Thyroid gland (tissue), 4 donors: ENCODE results near the gene KCNAB1. TPM values are rescaled to one million over a fixed set of nuclear protein-coding genes. Genes with fewer than 3 reads are reported as not detected.

Source experiments
- DNase-seq, 2 donors: peaks; one replicate each; pipeline ENCODE4 v3.0.0-alpha.2; 2019
- H3K27ac ChIP-seq, 3 donors: fragments of 200-600 bp; sonication (generic); 1 replicate in 2 of 3; 2 replicates in 1 of 3; pipeline ENCODE4 v1.5.1; 2016 to 2019; ENCODE audit warnings: mild to moderate bottlenecking in 1 of 3, moderate library complexity in 1 of 3
- H3K27me3 ChIP-seq: fragments of 200-600 bp; sonication (generic); one replicate; pipeline ENCODE4 v1.5.1; 2019
- H3K36me3 ChIP-seq, 2 donors: fragments of 200-600 bp; sonication (generic); one replicate each; pipeline ENCODE4 v1.5.1; 2016 to 2019
- H3K4me1 ChIP-seq, 2 donors: fragments of 200-600 bp; sonication (generic); one replicate each; pipeline ENCODE4 v1.5.1; 2017 to 2019
- H3K4me3 ChIP-seq, 3 donors: fragments of 200-600 bp; sonication (generic); replicated peaks in 1 of 3; 1 replicate in 2 of 3; 2 replicates in 1 of 3; pipeline ENCODE4 v1.5.1; 2016; ENCODE audit warnings: mild to moderate bottlenecking in 1 of 3
- H3K9me3 ChIP-seq: fragments of 200-600 bp; sonication (generic); one replicate; pipeline ENCODE4 v1.5.1; 2017
- POLR2A ChIP-seq, 2 donors: fragments of 450-650 bp; IDR thresholded peaks; one replicate each; pipeline ENCODE4 v1.6.1; 2017; ENCODE audit warnings: antibody characterized with exemption in 2 of 2, mild to moderate bottlenecking in 2 of 2, moderate library complexity in 1 of 2
- WGBS, 2 donors: methylation state at CpG; one replicate each; pipeline ENCODE4 v1.1.5; 2017; 5-methylcytosine and 5-hydroxymethylcytosine counted together
- intact Hi-C: fragments of 100-400 bp; cut with DNase I; formaldehyde crosslinking; loops from one replicate; pipeline ENCODE4 v1.15.1; 2023
- total RNA-seq, 4 donors: library from RNA; depleted of rRNA; stranded (reverse); fragments of >200 nt; gene quantifications; one replicate each; pipeline ENCODE4 v1.2.3, GENCODE V29; 2016
- TF ChIP-seq, protein P1 (sequence below), 6 experiments: fragments of 200-600 bp in 3 of 6; fragments of 450-650 bp in 3 of 6; sonication (generic) in 3 of 6; IDR thresholded peaks; one replicate each; pipeline ENCODE4 v1.5.1; 2016 to 2019; ENCODE audit warnings: antibody characterized with exemption in 6 of 6, mild to moderate bottlenecking in 2 of 6, inconsistent platforms in 1 of 6, moderate library complexity in 1 of 6

Gene KCNAB1
- total RNA-seq, 4 donors from 2014 or later, result 19.3 to 26.1 (median 22.9) TPM

DNA sequence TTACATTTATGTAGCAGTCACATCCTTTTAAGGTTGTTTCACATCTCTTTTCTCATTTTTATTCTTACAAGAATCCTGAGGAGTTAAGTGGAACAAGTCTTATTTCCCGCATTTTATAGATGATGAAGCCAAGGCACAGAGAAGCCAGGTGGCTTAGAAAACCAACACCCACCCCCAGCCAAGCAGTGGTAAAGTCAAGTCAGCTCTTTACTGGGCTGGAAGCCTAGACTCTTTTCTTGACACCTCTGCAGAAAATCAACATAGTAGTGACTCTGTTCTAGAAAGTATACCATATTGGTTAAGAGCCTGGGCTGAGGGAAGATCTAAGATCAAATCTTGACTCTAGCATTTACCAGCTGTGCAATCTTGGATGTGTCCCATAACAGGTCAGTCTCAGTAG is 195.7 kb downstream of the KCNAB1 start:
- H3K4me3 ChIP-seq, result no peak overlapping the region
- no peak for TF ChIP-seq POLR2A (IDR thresholded peaks at IDR 0.05)
- TF ChIP-seq, protein P1, sequence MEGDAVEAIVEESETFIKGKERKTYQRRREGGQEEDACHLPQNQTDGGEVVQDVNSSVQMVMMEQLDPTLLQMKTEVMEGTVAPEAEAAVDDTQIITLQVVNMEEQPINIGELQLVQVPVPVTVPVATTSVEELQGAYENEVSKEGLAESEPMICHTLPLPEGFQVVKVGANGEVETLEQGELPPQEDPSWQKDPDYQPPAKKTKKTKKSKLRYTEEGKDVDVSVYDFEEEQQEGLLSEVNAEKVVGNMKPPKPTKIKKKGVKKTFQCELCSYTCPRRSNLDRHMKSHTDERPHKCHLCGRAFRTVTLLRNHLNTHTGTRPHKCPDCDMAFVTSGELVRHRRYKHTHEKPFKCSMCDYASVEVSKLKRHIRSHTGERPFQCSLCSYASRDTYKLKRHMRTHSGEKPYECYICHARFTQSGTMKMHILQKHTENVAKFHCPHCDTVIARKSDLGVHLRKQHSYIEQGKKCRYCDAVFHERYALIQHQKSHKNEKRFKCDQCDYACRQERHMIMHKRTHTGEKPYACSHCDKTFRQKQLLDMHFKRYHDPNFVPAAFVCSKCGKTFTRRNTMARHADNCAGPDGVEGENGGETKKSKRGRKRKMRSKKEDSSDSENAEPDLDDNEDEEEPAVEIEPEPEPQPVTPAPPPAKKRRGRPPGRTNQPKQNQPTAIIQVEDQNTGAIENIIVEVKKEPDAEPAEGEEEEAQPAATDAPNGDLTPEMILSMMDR (IDR thresholded peaks at IDR 0.05), result no peak
- no peaks in the 10 kb centered on the region for H3K36me3 ChIP-seq
- H3K27me3 ChIP-seq, result no peaks in the 10 kb centered on the region
- intact Hi-C loops, result loop anchor here (10.0 kb wide), 1 partner anchor 69 kb away; no protein-coding TSS in a partner anchor
- H3K4me1 ChIP-seq, result peaks cover 2 to 14% of the 10 kb centered on the region in 2 donors
- H3K9me3 ChIP-seq, result no peaks in the 10 kb centered on the region
- no peak overlapping the region for H3K27ac ChIP-seq
- WGBS, 2 donors, result 81 to 94% methylated on average over 1 of the region's 1 CpG
- no peak for DNase-seq

DNA sequence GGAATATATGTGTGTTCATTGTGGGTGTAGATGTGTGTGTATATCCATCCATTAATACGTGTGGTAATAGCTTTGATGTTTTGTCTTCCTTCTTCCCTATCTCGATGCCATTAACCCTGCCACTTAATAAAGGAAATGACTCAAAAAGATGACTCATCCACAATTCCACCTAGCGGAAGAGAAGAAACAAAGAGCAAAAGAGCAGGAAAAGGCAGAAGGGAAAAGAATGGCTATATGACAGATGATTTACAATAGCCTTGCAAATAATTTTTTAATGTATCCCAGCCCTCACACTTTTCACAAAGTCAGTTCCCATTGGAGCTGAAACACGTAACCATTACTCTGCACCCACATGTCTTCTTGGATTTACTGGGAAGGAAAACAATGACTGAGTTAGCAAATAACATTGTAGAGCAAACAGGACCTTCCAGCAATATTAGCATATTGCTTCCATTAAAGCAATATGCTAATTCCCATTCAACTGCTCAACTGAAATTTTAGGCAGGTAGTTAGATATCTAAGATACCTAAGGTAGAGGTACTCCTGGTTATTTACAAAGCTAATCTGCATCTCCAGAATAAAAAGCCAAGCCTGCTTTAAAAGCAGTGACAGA is 197.2 kb downstream of the KCNAB1 start:
- Histone ChIP-seq H3K27ac (no peak overlapping the region), H3K9me3 (no peaks in the 10 kb centered on the region), H3K4me3 (no peak overlapping the region), H3K27me3 (no peaks in the 10 kb centered on the region), H3K4me1 (peaks cover 2 to 14% of the 10 kb centered on the region in 2 donors), H3K36me3 (no peaks in the 10 kb centered on the region)
- DNase-seq, result no peak
- intact Hi-C loops, result loop anchor here (10.0 kb wide), 1 partner anchor 67 kb away; no protein-coding TSS in a partner anchor
- TF ChIP-seq POLR2A (IDR thresholded peaks at IDR 0.05), result no peak
- TF ChIP-seq, protein P1 (IDR thresholded peaks at IDR 0.05), result no peak
- 66 to 74% methylated on average over 4 of the region's 4 CpGs for WGBS, 2 donors

DNA sequence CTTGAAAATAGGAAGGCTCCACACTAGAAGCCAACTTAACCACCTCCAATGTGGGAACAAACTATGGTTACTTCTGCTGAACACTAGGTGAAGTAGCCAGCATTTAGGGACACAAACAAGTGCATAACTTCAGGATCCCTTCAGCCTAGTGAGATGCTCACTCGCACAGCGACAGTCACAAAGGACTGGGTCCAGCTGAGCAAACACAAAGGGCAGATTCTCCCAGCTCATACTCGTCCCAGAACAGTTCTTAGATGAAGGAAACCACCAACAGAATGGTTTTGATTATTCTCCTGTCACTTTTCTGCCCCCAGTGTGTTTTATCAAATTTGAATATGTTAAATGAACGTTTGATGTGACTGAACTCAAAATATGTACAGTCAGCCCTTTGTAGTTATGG is 201.6 kb downstream of the KCNAB1 start:
- Histone ChIP-seq H3K4me3 (no peak overlapping the region), H3K4me1 (peaks cover 2 to 7% of the 10 kb centered on the region in 2 donors), H3K9me3 (no peaks in the 10 kb centered on the region), H3K27me3 (no peaks in the 10 kb centered on the region), H3K27ac (no peak overlapping the region), H3K36me3 (no peaks in the 10 kb centered on the region)
- DNase-seq, result no peak
- TF ChIP-seq, protein P1 (IDR thresholded peaks at IDR 0.05), result no peak
- no peak for TF ChIP-seq POLR2A (IDR thresholded peaks at IDR 0.05)
- intact Hi-C loops, result no loop called here
- 80 to 82% methylated on average over 4 of the region's 4 CpGs for WGBS, 2 donors

DNA sequence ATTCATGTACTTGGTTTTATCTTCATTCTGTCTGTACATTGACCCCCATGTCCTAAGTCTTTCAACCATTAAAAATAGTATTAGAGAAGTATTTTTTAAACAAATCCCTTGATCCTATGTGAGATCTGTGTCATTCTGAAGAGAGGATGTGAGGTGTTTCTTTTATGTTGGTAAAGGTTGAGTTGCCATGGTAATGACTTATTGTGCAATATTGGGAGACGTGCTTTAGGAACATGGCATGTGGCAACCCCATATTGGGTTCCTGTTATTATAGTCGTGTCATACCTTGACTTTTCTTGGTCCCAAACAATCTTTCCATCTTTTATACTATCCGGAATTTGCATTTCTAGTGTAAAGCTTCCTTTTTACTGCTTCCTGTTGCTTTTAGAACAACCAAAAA is 203.1 kb downstream of the KCNAB1 start:
- Histone ChIP-seq H3K4me1 (no peaks in the 10 kb centered on the region), H3K36me3 (no peaks in the 10 kb centered on the region), H3K27me3 (no peaks in the 10 kb centered on the region), H3K27ac (no peak overlapping the region), H3K9me3 (no peaks in the 10 kb centered on the region), H3K4me3 (no peak overlapping the region)
- DNase-seq, result no peak
- TF ChIP-seq, protein P1 (IDR thresholded peaks at IDR 0.05), result no peak
- no peak for TF ChIP-seq POLR2A (IDR thresholded peaks at IDR 0.05)
- intact Hi-C loops, result no loop called here
- WGBS, 2 donors, result 70 to 78% methylated on average over 3 of the region's 3 CpGs

DNA sequence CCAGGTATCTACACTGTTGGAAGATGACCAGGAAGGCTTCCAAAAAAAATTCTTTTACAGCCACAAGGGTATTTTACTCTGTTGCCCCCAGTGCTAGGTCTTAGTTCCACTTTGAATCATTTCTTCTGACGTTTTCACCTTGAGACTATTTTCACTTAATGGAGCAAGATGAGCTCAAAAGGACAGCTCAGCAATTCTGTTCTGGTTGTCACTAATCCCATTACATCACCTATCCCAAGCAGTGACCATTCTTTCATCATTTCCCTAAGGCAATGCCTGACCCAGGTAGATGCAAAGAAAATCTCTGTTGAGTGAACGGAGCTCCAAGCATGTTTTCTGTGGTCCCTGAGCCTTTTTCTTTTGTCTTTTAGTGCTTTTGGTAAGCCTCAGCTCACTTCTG is 210.0 kb downstream of the KCNAB1 start:
- WGBS, 2 donors, result 82 to 84% methylated on average over 2 of the region's 2 CpGs
- no peak for TF ChIP-seq POLR2A (IDR thresholded peaks at IDR 0.05)
- TF ChIP-seq, protein P1 (IDR thresholded peaks at IDR 0.05), result no peak
- Histone ChIP-seq H3K27ac (no peak overlapping the region), H3K27me3 (no peaks in the 10 kb centered on the region), H3K36me3 (no peaks in the 10 kb centered on the region), H3K4me1 (no peaks in the 10 kb centered on the region), H3K9me3 (no peaks in the 10 kb centered on the region), H3K4me3 (no peak overlapping the region)
- no peak for DNase-seq
- intact Hi-C loops, result no loop called here
